Measurements from ENCODE around the gene MLLT10. TPM values are rescaled to one million over a fixed set of nuclear protein-coding genes. Genes with fewer than 3 reads are reported as not detected.

Gene MLLT10
- total RNA-seq (2014; rRNA removed; shearing (Covaris generic)) = 27.9 and 48.1 TPM in 2 replicates

GRCh38 chr10:21533467-21534279 is at the start of gene MLLT10:
Gene MLLT10 (plus strand): TSS chr10:21534232. CDS start chr10:21534645, 413 bp downstream.

DNA sequence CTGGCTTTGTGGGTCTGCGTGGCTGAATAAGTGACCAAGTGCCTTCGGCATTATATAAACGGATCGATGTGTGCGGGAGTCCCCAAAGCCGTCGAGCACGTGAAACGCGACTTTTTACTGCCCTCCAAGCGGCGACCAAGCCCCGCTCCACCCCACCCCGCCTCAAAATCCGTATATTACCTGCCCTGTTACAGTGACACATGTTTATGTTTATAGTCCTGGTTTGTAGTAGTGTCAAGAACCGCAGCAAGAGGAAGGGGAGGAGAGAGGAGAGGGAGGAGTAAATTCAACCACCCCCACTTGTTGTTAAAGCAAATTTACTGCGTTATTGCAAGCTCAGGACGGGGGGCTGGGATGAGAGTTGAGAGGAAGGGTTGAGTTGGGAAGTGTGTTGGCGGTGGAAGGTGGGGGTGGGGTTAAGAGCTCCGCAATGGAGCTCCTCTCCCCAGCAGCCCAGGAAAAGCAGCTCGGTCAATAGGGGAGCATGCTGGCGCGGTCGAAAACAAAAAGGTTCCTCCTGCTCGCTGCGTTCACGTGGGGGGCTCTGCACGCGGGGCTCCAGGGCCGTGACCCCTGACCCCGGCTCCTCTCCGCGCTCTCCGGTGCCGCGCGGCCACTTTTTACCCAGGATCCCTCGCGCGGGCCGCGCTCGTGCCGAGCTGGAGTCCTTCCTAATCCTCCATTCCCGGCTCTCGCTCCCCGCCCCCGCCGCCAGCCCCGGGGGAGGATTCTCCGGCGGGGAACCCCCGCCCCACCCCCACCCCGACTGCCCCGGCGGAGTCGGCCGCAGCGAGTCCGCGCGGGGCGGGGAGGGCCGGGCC is 8.5 kb upstream of the MLLT10 start, which contains the start of gene SKIDA1:
Gene SKIDA1 (minus strand): TSS at position 316 of the 821 bp plus-strand sequence. CDS start 7,860 bp downstream, outside the sequence.

Small RNA genes within 50 kb of the gene (small RNA-seq; reads per million reads assigned to genes)
- gene MIR1915 (not detected), gene RN7SKP219 (not detected), gene RNU6-1141P (not detected), gene RNU6-306P (not detected)

Other genes with a start within 250 kb of the MLLT10 start
- gene SKIDA1, start 8.6 kb upstream of the MLLT10 start, total RNA-seq (2014; rRNA removed; shearing (Covaris generic)) = 0.64 and 0.83 TPM in 2 replicates

All from A375 (cell line).